Effector memory CD4-positive, alpha-beta T cell (primary cell): ENCODE data around the gene DIS3L2.
"Not testable (repeated sequence)": the region's sequence is repeated elsewhere in the genome, so short reads cannot be mapped to it uniquely, and the experiment has no call there.

ENCODE experiments used
- DNase-seq, 3 donors: peaks; one replicate each; pipeline ENCODE4 v3.0.0-alpha.2; 2020
- H3K27ac ChIP-seq: 2 replicates; pipeline ENCODE4 v1.7.0; 2013; ENCODE audit warnings: mild to moderate bottlenecking, low read length, moderate library complexity; ENCODE audit not compliant: insufficient read depth, poor library complexity, severe bottlenecking
- H3K27me3 ChIP-seq: replicated peaks from 2 replicates; pipeline ENCODE4 v1.7.0; 2013; ENCODE audit warnings: mild to moderate bottlenecking, low read length; ENCODE audit not compliant: insufficient read depth, control insufficient read depth, poor library complexity, severe bottlenecking
- H3K36me3 ChIP-seq: 2 replicates; pipeline ENCODE4 v1.7.0; 2013; ENCODE audit warnings: mild to moderate bottlenecking, low read length, moderate library complexity; ENCODE audit not compliant: control insufficient read depth, insufficient read depth
- H3K4me1 ChIP-seq: 2 replicates; pipeline ENCODE4 v1.7.0; 2013; ENCODE audit warnings: low read length, mild to moderate bottlenecking; ENCODE audit not compliant: control insufficient read depth, insufficient read depth, poor library complexity, severe bottlenecking
- H3K4me3 ChIP-seq: 2 replicates; pipeline ENCODE4 v1.7.0; 2013; ENCODE audit warnings: low read length, low read depth, mild to moderate bottlenecking; ENCODE audit not compliant: insufficient read depth, poor library complexity, severe bottlenecking
- H3K9me3 ChIP-seq: 2 replicates; pipeline ENCODE4 v1.7.0; 2013; ENCODE audit warnings: mild to moderate bottlenecking, low read length, moderate library complexity; ENCODE audit not compliant: control insufficient read depth

The DIS3L2 gene

DNA sequence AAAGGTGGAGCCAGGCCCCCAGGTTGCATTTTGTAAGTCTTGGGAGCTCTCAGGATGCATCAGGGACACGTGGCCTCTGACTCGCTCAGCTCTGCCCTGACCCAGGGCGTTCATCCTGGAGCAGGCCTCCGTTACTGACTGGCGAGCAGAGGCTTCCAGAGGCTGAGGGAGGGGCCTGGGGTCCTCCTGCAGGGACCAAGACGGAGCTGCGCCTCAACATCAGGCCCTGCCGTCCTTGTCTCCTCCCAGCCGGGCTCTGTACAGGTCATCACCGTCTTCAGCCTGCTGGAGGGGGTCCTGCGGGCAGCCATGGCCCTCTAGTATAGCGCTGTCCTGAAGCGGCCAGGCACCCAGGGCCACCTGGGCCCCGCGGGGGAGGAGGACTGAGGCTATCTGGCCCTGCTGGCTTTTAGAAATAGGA is 406.8 kb downstream of the DIS3L2 start:
- no peaks in the 10 kb centered on the region for H3K27me3 ChIP-seq
- no peaks in the 10 kb centered on the region for H3K9me3 ChIP-seq
- no peak overlapping the region for H3K27ac ChIP-seq
- H3K4me1 ChIP-seq, result peaks cover 2% of the 10 kb centered on the region
- H3K36me3 ChIP-seq, result no peaks in the 10 kb centered on the region
- DNase-seq, result no peak
- H3K4me3 ChIP-seq, result no peak overlapping the region

DNA sequence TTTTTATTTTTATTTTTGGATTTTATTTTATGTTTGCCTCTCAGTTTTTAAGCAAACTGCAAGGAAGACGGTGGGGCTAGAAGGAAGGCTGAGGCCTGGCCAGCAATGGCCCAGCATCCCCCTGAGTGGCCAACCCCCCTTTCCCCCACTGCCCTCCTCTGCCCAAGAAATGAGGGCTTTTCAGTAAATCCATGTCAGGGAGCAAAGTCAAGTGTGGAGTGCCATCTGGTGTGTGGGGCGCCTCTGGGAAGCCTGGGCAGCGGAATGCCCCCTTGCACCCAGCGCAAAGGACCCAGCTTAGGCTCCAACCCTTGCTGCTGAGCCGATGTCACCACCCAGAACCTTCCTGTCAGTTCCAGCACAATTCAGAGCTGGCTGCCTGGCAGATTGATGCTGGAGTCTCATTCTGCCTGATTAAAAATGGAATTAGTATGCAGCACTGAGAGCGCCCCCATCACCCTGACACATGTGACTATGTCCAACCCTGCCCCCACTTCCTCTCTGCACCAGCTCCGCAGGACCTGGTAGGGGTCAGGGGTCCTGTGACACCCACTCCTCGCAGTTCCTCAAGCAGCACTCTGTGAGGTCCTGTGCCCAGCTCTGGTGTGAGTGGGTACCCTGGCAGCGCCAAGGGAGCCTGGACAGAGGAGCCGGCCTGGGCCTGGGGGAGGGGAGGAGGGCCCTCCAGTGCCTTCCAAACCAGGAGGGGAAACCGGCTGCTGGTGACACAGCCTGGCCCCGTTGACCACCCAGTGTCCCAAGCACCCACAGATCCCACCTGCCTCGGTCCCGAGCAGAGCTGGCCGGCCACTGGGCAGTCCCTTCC is 407.8 kb downstream of the DIS3L2 start:
- H3K4me3 ChIP-seq, result no peak overlapping the region
- no peak for DNase-seq
- peaks cover under 1% of the 10 kb centered on the region for H3K4me1 ChIP-seq
- no peak overlapping the region for H3K27ac ChIP-seq
- no peaks in the 10 kb centered on the region for H3K27me3 ChIP-seq
- H3K9me3 ChIP-seq, result no peaks in the 10 kb centered on the region
- H3K36me3 ChIP-seq, result no peaks in the 10 kb centered on the region

DNA sequence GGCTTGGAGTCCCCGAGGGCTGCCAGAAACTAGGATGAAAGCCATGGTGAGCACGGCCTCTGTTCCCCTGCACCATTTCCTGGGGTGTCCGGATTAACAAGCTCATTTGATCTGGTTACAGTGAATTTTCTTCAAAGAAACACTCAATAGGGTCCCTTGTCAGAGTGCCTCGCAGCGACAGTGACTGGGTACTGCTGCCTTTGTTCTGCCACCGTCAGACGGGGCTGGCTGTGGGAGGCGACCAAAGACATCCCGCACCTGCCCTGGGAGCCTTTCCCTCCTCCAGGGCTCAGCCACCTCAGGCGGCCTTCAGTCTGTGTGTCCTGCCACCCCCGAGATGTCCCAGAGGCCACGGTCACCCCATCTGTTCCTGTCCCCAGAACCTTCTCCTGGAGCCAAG is 408.5 kb downstream of the DIS3L2 start:
- H3K27ac ChIP-seq, H3K27me3 ChIP-seq, H3K4me3 ChIP-seq, H3K4me1 ChIP-seq, H3K9me3 ChIP-seq, DNase-seq, H3K36me3 ChIP-seq: not testable (repeated sequence)

DNA sequence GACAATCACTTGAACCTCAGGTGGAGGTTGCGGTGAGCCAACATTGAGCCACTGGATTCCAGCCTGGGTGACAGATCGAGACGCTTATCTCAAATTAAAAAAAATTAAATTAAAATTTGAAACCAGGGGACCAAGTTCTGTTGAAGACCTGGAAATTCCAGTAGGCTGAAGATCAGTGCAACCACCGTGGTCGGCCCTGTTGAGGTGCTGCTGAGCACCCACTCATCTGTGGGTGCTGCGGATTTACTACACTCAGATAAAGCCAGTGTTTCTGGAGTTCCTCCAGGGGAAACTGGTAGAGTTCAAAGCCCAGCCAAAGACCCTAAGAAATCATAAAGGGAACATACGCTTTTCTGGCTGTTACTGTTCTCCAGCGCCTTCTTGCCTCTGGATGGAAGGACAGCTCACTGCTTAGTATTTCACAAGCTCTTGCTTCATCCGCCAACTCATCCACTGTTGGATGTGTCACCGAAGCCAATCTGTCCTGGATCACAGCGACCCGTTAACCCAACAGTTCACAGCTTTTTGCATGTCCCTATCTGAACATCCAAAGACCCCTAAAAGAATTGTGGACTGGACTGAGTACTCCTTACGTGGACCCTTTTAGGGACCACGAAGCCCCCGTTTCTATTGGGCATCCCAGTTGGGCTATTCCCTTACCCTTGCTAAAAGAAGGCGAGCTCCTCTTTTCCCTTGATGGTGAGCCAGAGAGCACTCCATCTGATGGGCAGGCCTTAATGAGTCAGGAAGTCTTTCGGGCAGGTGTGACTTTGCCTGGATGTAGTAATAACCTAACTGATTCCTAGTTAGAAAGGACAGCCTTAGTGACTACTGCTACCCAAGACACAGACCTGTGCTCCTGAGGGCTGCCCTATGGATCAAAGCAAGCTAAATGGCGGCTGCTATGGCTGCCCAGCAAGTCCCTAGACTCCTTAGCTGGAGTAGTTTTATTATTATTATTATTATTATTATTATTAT is 411.0 kb downstream of the DIS3L2 start:
- no peaks in the 10 kb centered on the region for H3K36me3 ChIP-seq
- no peak overlapping the region for H3K27ac ChIP-seq
- H3K9me3 ChIP-seq, result no peaks in the 10 kb centered on the region
- DNase-seq, result no peak
- no peaks in the 10 kb centered on the region for H3K4me1 ChIP-seq
- no peak overlapping the region for H3K4me3 ChIP-seq
- H3K27me3 ChIP-seq, result no peaks in the 10 kb centered on the region

DNA sequence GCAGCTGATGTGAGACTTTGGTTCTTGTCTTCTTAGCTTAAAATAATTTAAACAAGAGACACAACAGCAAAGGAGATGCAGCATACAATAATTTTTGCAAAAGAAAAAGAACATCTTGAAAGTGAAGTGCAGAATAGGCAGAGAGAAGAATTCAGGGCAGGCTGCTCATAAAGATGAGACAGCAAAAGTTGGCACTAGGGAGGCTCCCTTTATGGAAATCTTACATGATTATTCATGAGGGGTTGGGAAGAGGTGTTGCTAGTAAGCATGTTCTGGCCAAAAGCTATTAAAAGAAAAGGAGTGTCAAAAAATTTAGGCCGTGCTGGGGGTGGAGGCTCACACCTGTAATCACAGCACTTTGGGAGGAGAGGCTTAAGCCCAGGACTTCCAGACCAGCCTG is 412.8 kb downstream of the DIS3L2 start:
- no peak overlapping the region for H3K4me3 ChIP-seq
- no peak for DNase-seq
- no peak overlapping the region for H3K27ac ChIP-seq
- H3K36me3 ChIP-seq, result no peaks in the 10 kb centered on the region
- H3K9me3 ChIP-seq, result no peaks in the 10 kb centered on the region
- H3K27me3 ChIP-seq, result no peaks in the 10 kb centered on the region
- H3K4me1 ChIP-seq, result no peaks in the 10 kb centered on the region

DNA sequence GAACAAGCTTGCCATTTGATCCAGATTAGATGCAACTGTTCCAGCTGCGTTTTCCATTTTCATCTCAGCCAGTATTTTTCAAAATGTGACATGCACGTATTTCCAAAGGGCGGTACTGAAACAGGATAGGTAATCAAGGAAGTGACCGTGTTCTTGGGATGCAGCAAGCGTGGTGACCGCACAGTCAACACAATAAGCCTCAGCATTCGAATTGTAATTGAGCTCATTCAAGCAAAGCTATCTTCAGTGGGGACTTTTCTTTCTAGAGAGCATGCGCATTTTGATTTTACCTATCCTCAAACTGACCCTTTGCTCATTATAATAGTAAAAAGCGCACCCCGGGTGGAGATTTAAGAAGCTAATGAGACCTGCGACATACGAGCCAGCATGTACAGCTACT is 413.7 kb downstream of the DIS3L2 start:
- H3K27ac ChIP-seq, result no peak overlapping the region
- H3K36me3 ChIP-seq, result no peaks in the 10 kb centered on the region
- no peaks in the 10 kb centered on the region for H3K4me1 ChIP-seq
- no peak overlapping the region for H3K4me3 ChIP-seq
- no peak for DNase-seq
- H3K9me3 ChIP-seq, result no peaks in the 10 kb centered on the region
- no peaks in the 10 kb centered on the region for H3K27me3 ChIP-seq

DNA sequence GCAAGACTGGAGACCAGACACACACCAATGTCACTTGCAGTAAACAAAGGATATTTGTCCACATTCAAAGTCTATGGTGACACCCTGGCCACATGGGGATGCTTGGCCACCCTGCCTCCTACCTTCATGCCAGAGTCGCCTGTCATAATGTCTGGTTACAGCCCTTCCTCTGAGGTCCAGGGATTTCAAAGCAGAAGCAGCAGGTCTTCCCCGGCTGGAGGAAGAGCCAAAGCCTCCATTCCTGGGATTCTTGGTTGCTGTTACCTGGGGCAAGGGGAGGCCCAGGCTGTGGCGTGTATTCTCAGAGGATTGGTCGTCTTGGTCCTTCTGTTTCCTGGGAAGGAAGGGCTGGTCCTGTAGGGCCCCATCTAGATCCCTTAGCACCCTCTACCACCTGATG is 414.7 kb downstream of the DIS3L2 start:
- H3K4me3 ChIP-seq, result no peak overlapping the region
- no peaks in the 10 kb centered on the region for H3K36me3 ChIP-seq
- no peak overlapping the region for H3K27ac ChIP-seq
- no peaks in the 10 kb centered on the region for H3K27me3 ChIP-seq
- H3K4me1 ChIP-seq, result no peaks in the 10 kb centered on the region
- no peaks in the 10 kb centered on the region for H3K9me3 ChIP-seq
- DNase-seq, result no peak

DNA sequence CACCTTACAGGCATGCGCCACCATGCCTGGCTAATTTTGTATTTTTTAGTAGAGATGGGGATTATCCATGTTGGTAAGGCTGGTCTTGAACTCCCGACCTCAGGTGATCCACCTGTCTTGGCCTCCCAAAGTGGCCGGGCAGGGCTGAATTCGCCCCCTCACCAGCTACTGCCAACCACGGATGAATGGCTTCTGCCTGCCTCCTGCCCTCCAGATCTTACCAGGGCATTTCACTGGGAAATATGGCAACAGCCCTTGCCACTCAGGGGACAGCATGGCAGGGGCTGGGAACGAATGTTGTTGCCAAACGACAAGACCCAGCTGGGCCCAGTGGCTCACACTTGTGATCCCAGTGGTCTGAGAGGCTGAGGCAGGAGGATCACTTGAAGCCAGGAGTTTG is 415.2 kb downstream of the DIS3L2 start:
- no peak overlapping the region for H3K4me3 ChIP-seq
- no peaks in the 10 kb centered on the region for H3K27me3 ChIP-seq
- H3K9me3 ChIP-seq, result no peaks in the 10 kb centered on the region
- no peak overlapping the region for H3K27ac ChIP-seq
- no peaks in the 10 kb centered on the region for H3K4me1 ChIP-seq
- no peak for DNase-seq
- no peaks in the 10 kb centered on the region for H3K36me3 ChIP-seq

DNA sequence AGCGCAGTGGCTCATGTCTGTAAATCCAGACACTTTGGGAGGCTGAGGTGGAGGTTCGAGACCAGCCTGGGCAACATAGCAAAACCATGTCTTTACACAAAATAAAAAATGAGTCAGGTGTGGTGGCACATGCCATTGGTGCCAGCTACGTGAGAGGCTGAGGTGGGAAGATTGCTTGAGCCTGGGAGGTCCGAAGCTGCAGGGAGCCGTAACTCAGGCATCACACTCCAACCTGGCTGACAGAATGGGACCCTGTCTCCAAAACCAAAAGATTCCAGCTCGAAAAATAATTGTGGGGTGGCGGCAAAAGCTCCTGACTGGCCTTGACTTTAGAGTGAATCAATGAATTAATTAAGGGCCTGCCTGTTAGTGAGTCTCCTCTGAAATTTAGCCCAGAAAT is 415.8 kb downstream of the DIS3L2 start:
- Histone ChIP-seq H3K36me3 (no peaks in the 10 kb centered on the region), H3K27me3 (no peaks in the 10 kb centered on the region), H3K4me1 (no peaks in the 10 kb centered on the region), H3K27ac (no peak overlapping the region), H3K4me3 (no peak overlapping the region), H3K9me3 (no peaks in the 10 kb centered on the region)
- DNase-seq, result no peak
